ENCODE data around the gene RYR2. TPM values are rescaled to one million over a fixed set of nuclear protein-coding genes. Genes with fewer than 3 reads are reported as not detected.

The RYR2 gene
- total RNA-seq, 2 experiments from 2014 or later, result not detected

DNA sequence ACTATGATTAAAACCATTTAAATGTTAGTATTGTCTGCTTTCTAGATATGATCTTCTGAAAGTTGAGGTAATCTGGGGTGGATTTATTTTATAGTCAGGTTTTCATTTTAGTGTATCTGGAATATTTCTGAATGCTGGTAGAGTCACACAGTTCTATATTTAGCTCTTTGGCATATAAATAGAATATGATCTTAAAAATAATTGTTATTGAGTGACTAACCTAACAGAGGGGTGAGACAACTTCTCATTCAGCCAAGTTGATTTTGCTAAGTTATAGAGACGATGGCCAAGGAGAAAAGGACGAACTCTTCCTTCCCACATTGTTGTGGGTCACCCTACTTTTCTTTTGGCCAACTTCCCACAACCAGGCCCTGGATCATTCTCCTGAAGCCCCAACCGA, 30.6 kb upstream of the RYR2 start:
- Histone ChIP-seq H3K4me1 (ENCODE audit: insufficient read depth, low read length, poor library complexity, severe bottlenecking) (no peaks in the 10 kb centered on the region), H3K27ac (ENCODE audit: low read depth, low read length, poor library complexity, severe bottlenecking) (no peak overlapping the region), H2AFZ (ENCODE audit: low read length) (no peak overlapping the region), H4K20me1 (ENCODE audit: insufficient read depth, low read length) (no peaks in the 10 kb centered on the region), H3K36me3 (ENCODE audit: insufficient read depth, low read length) (no peaks in the 10 kb centered on the region), H3K4me3 (ENCODE audit: low read depth, low read length, poor library complexity, severe bottlenecking) (no peak overlapping the region), H3K9me3 (ENCODE audit: low read length) (no peaks in the 10 kb centered on the region), H3K9me2 (ENCODE audit: insufficient read depth, low read length) (no peaks in the 10 kb centered on the region), H3K79me2 (ENCODE audit: insufficient read depth, low read depth, low read length) (no peaks in the 10 kb centered on the region), H3K4me2 (ENCODE audit: low read length) (no peak overlapping the region)
- ChIA-PET POLR2A (no interaction called here), CTCF (ENCODE audit: unreplicated experiment) (no interaction called here)
- BruUV-seq (replicated peaks), result no TSS peak
- DNase-seq (ENCODE audit: low spot score), result no peak
- intact Hi-C loops (cut with micrococcal nuclease; ENCODE audit: unreplicated experiment), result no loop called here
- TF ChIP-seq, protein P1, sequence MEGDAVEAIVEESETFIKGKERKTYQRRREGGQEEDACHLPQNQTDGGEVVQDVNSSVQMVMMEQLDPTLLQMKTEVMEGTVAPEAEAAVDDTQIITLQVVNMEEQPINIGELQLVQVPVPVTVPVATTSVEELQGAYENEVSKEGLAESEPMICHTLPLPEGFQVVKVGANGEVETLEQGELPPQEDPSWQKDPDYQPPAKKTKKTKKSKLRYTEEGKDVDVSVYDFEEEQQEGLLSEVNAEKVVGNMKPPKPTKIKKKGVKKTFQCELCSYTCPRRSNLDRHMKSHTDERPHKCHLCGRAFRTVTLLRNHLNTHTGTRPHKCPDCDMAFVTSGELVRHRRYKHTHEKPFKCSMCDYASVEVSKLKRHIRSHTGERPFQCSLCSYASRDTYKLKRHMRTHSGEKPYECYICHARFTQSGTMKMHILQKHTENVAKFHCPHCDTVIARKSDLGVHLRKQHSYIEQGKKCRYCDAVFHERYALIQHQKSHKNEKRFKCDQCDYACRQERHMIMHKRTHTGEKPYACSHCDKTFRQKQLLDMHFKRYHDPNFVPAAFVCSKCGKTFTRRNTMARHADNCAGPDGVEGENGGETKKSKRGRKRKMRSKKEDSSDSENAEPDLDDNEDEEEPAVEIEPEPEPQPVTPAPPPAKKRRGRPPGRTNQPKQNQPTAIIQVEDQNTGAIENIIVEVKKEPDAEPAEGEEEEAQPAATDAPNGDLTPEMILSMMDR (conservative IDR thresholded peaks at IDR 0.05; ENCODE audit: low read length), result no peak
- no peak for TF ChIP-seq EZH2phosphoT487 (IDR thresholded peaks at IDR 0.05; ENCODE audit: borderline replicate concordance, low read depth, low read length)

DNA sequence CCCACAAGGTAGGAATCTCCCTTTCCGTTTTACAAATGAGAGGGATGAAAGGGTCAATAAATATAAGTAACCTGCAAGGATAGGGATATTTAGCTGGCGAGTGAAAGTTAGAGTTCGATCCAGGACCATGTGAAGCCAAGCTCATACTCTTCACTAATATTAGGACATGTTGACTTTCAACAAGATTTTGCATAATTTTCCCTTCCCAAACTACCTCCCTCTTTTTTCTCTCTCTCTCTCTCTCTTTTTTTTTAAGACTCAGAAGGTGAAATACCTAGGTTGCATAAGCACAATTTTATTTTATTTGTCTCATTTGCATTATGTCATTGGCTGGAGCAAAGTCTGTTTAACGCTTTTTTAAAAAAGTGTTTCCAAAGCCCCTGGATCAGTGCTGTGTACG, 29.6 kb upstream of the RYR2 start:
- Histone ChIP-seq H3K4me3 (ENCODE audit: low read depth, low read length, poor library complexity, severe bottlenecking) (no peak overlapping the region), H3K9me3 (ENCODE audit: low read length) (no peaks in the 10 kb centered on the region), H3K79me2 (ENCODE audit: insufficient read depth, low read depth, low read length) (no peaks in the 10 kb centered on the region), H4K20me1 (ENCODE audit: insufficient read depth, low read length) (no peaks in the 10 kb centered on the region), H3K4me2 (ENCODE audit: low read length) (no peak overlapping the region), H3K4me1 (ENCODE audit: insufficient read depth, low read length, poor library complexity, severe bottlenecking) (no peaks in the 10 kb centered on the region), H2AFZ (ENCODE audit: low read length) (no peak overlapping the region), H3K27ac (ENCODE audit: low read depth, low read length, poor library complexity, severe bottlenecking) (no peak overlapping the region), H3K9me2 (ENCODE audit: insufficient read depth, low read length) (no peaks in the 10 kb centered on the region), H3K36me3 (ENCODE audit: insufficient read depth, low read length) (no peaks in the 10 kb centered on the region)
- ChIA-PET CTCF (ENCODE audit: unreplicated experiment) (no interaction called here), POLR2A (interaction anchor here (1.0 kb wide), 1 partner anchor 14 kb away, joined by 3 read pairs; no protein-coding TSS in a partner anchor)
- intact Hi-C loops (cut with micrococcal nuclease; ENCODE audit: unreplicated experiment), result no loop called here
- TF ChIP-seq EZH2phosphoT487 (IDR thresholded peaks at IDR 0.05; ENCODE audit: borderline replicate concordance, low read depth, low read length), result no peak
- TF ChIP-seq, protein P1 (conservative IDR thresholded peaks at IDR 0.05; ENCODE audit: low read length), result no peak
- no peak for DNase-seq (ENCODE audit: low spot score)
- no TSS peak for BruUV-seq (replicated peaks)

DNA sequence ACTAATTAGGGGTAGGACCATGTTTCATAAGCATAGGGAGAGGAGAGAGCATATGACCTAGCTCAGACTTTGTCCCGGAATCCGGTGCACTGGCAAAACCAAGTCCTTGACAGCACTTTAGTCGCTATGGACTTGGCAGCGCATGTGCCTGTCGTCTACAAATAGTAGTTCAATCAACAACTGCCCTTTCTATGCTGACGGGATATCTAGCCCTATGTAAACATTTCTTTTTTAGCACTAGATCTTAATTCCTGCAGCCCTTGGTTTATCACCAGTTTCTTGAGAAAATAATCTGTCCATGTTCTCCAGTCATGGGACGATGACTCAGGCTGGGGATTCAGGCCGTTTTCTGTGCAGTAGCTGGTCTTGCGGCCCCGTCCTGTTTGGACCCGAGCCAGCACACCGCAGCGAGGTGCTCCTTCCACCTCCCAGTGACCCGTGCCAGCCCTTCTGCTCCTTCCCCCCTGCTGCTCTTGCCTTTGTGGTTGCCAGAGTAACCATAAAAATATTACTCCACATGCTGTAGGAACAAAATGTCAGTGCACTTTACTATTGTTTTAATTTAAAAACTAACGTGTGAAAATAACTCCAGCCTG, 29.1 kb upstream of the RYR2 start:
- no peak for TF ChIP-seq EZH2phosphoT487 (IDR thresholded peaks at IDR 0.05; ENCODE audit: borderline replicate concordance, low read depth, low read length)
- TF ChIP-seq, protein P1 (conservative IDR thresholded peaks at IDR 0.05; ENCODE audit: low read length), result no peak
- CTCF ChIA-PET (ENCODE audit: unreplicated experiment), result no interaction called here
- no peak overlapping the region for H2AFZ ChIP-seq (ENCODE audit: low read length)

More for the DNA sequence above, 29.1 kb upstream of the RYR2 start:
- no peak for DNase-seq (ENCODE audit: low spot score)
- H3K4me1 ChIP-seq (ENCODE audit: insufficient read depth, low read length, poor library complexity, severe bottlenecking), result no peaks in the 10 kb centered on the region
- H3K36me3 ChIP-seq (ENCODE audit: insufficient read depth, low read length), result no peaks in the 10 kb centered on the region
- H3K79me2 ChIP-seq (ENCODE audit: insufficient read depth, low read depth, low read length), result no peaks in the 10 kb centered on the region
- no peak overlapping the region for H3K4me3 ChIP-seq (ENCODE audit: low read depth, low read length, poor library complexity, severe bottlenecking)
- no TSS peak for BruUV-seq (replicated peaks)
- H3K4me2 ChIP-seq (ENCODE audit: low read length), result no peak overlapping the region
- intact Hi-C loops (cut with micrococcal nuclease; ENCODE audit: unreplicated experiment), result no loop called here
- POLR2A ChIA-PET, result interaction anchor here (1.0 kb wide), 1 partner anchor 14 kb away, joined by 3 read pairs; no protein-coding TSS in a partner anchor
- no peaks in the 10 kb centered on the region for H3K9me2 ChIP-seq (ENCODE audit: insufficient read depth, low read length)
- H4K20me1 ChIP-seq (ENCODE audit: insufficient read depth, low read length), result no peaks in the 10 kb centered on the region
- H3K27ac ChIP-seq (ENCODE audit: low read depth, low read length, poor library complexity, severe bottlenecking), result no peak overlapping the region
- H3K9me3 ChIP-seq (ENCODE audit: low read length), result no peaks in the 10 kb centered on the region
